Measurements from ENCODE around the gene PNPLA8. TPM values are rescaled to one million over a fixed set of nuclear protein-coding genes. Genes with fewer than 3 reads are reported as not detected.
A peak's percentile ranks its signal among the peaks of the same experiment; 100 is the strongest.

PNPLA8 gene
- total and polyA plus RNA-seq, 2 donors from 2014 or later, result 17.7 to 33.9 TPM

DNA sequence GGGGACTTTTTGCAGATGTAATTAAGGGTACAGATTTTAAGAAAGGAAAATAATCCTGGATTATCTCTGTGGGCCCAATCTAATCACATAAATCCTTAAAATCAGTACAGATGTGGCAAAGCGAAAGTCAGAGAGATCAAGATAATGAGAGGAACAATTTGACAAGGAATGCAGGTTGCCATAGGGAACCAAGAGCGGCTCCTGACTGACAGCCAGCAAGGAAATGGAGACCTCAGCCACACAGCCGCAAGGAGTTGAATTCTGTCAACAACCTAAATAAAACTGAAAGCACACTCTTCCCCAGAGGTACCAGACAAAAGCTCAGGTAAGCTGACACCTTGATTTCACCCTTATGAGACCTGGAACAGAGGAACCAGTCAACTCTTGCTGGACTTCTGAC lies 3.4 kb upstream of the PNPLA8 start:
- DNase-seq (peak in 2 of 5 donors; percentile 8 to 19), FAIRE-seq (no peak)
- Histone ChIP-seq H3K36me3 (ENCODE audit: control insufficient read depth in 2 of 3, insufficient read depth in 3 of 3, low read length in 3 of 3) (no peaks in the 10 kb centered on the region), H3K4me1 (ENCODE audit: control insufficient read depth in 2 of 3, insufficient read depth in 2 of 3, low read depth in 1 of 3, low read length in 3 of 3) (peaks cover 0 to 5% (median 5%) of the 10 kb centered on the region in 3 donors), H3K4me3 (ENCODE audit: low read length in 3 of 3) (no peak overlapping the region), H3K9me3 (ENCODE audit: control insufficient read depth in 2 of 3, insufficient read depth in 1 of 3, low read length in 3 of 3) (no peaks in the 10 kb centered on the region), H3K27me3 (ENCODE audit: control insufficient read depth, insufficient read depth, low read length) (no peaks in the 10 kb centered on the region), H3K27ac (ENCODE audit: low read depth in 2 of 2, low read length in 2 of 2) (peak overlapping the region; percentile 66 to 71), H3K9ac (ENCODE audit: low read length in 3 of 3) (no peak overlapping the region)
- TF ChIP-seq, protein P1, sequence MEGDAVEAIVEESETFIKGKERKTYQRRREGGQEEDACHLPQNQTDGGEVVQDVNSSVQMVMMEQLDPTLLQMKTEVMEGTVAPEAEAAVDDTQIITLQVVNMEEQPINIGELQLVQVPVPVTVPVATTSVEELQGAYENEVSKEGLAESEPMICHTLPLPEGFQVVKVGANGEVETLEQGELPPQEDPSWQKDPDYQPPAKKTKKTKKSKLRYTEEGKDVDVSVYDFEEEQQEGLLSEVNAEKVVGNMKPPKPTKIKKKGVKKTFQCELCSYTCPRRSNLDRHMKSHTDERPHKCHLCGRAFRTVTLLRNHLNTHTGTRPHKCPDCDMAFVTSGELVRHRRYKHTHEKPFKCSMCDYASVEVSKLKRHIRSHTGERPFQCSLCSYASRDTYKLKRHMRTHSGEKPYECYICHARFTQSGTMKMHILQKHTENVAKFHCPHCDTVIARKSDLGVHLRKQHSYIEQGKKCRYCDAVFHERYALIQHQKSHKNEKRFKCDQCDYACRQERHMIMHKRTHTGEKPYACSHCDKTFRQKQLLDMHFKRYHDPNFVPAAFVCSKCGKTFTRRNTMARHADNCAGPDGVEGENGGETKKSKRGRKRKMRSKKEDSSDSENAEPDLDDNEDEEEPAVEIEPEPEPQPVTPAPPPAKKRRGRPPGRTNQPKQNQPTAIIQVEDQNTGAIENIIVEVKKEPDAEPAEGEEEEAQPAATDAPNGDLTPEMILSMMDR (IDR thresholded peaks at IDR 0.05; ENCODE audit: borderline replicate concordance, extremely low read depth, insufficient read depth), result no peak
- intact Hi-C loops (cut with DNase I), result no loop called here

DNA sequence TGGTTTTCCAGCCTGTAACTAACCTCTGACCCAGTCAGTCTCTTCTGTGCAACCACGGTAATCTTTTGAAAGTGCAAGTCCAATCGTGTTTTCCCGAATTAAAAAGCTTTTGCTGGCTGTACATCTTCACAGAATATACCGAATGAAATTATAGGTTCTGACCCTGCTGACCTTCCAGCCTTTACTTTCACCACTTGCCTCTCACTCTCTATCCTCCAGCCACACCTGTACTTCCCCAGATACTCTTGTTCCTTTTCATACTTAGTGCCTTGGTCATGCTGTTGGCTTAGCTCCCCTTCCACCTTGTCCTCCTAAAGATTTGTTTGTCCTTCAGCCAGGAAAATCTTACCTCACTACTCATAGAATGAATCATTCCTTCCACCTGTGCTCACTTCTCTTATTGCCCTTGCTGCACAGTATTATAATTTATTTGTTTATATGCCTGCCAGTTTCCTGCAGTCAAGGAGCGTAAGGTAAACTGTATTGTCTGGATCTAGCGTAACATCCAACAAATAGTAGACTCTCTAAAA lies 2.3 kb upstream of the PNPLA8 start:
- Histone ChIP-seq H3K36me3 (ENCODE audit: control insufficient read depth in 2 of 3, insufficient read depth in 3 of 3, low read length in 3 of 3) (no peaks in the 10 kb centered on the region), H3K27me3 (ENCODE audit: control insufficient read depth, insufficient read depth, low read length) (no peaks in the 10 kb centered on the region), H3K27ac (ENCODE audit: low read depth in 2 of 2, low read length in 2 of 2) (no peak overlapping the region), H3K4me3 (ENCODE audit: low read length in 3 of 3) (no peak overlapping the region), H3K4me1 (ENCODE audit: control insufficient read depth in 2 of 3, insufficient read depth in 2 of 3, low read depth in 1 of 3, low read length in 3 of 3) (peaks cover 0 to 12% (median 9%) of the 10 kb centered on the region in 3 donors), H3K9ac (ENCODE audit: low read length in 3 of 3) (no peak overlapping the region), H3K9me3 (ENCODE audit: control insufficient read depth in 2 of 3, insufficient read depth in 1 of 3, low read length in 3 of 3) (no peaks in the 10 kb centered on the region)
- FAIRE-seq (no peak), DNase-seq (no peak)
- intact Hi-C loops (cut with DNase I), result no loop called here
- TF ChIP-seq, protein P1 (IDR thresholded peaks at IDR 0.05; ENCODE audit: borderline replicate concordance, extremely low read depth, insufficient read depth), result no peak

- intact Hi-C loops (cut with DNase I), result no loop called here
- DNase-seq (no peak), FAIRE-seq (no peak)
- H3K4me3 ChIP-seq (ENCODE audit: low read length in 3 of 3), result peak overlapping the region; percentile 82 to 98 (median 85)
- TF ChIP-seq, protein P1 (IDR thresholded peaks at IDR 0.05; ENCODE audit: borderline replicate concordance, extremely low read depth, insufficient read depth), result no peak
- peak overlapping the region; percentile 96 to 98 for H3K27ac ChIP-seq (ENCODE audit: low read depth in 2 of 2, low read length in 2 of 2)
- H3K36me3 ChIP-seq (ENCODE audit: control insufficient read depth in 2 of 3, insufficient read depth in 3 of 3, low read length in 3 of 3), result no peaks in the 10 kb centered on the region
- H3K9me3 ChIP-seq (ENCODE audit: control insufficient read depth in 2 of 3, insufficient read depth in 1 of 3, low read length in 3 of 3), result no peaks in the 10 kb centered on the region
- H3K4me1 ChIP-seq (ENCODE audit: control insufficient read depth in 2 of 3, insufficient read depth in 2 of 3, low read depth in 1 of 3, low read length in 3 of 3), result peaks cover 0 to 12% (median 9%) of the 10 kb centered on the region in 3 donors
- no peaks in the 10 kb centered on the region for H3K27me3 ChIP-seq (ENCODE audit: control insufficient read depth, insufficient read depth, low read length)
- H3K9ac ChIP-seq (ENCODE audit: low read length in 3 of 3), result peak overlapping the region; percentile 44 to 85 (median 49)
Observed at GRCh38 chr7:108526768-108527017, 758 bp upstream of the PNPLA8 start.

Data from kidney (tissue), 14 donors.